DOHH2 (cell line): Measurements from ENCODE around the gene B3GNT8.

Experiments used
- H3F3A ChIP-seq: fragments of 200-600 bp; sonication (generic), shearing (Covaris generic); 2 replicates; pipeline ENCODE4 v1.6.0; 2016; ENCODE audit warnings: antibody characterized with exemption, mild to moderate bottlenecking; ENCODE audit not compliant: control insufficient read depth, insufficient read depth
- H3K27ac ChIP-seq: fragments of 200-600 bp; sonication (generic); 2 replicates; pipeline ENCODE4 v1.5.1; 2014; ENCODE audit warnings: low read depth, mild to moderate bottlenecking, low read length, moderate library complexity
- H3K27me3 ChIP-seq: fragments of 200-600 bp; sonication (generic); 2 replicates; pipeline ENCODE4 v1.6.1; 2014; ENCODE audit warnings: mild to moderate bottlenecking, low read length, mixed read lengths; ENCODE audit not compliant: control insufficient read depth
- H3K36me3 ChIP-seq: fragments of 200-600 bp; sonication (generic); 2 replicates; pipeline ENCODE4 v1.6.1; 2014; ENCODE audit warnings: mild to moderate bottlenecking, low read length, moderate library complexity, mixed read lengths; ENCODE audit not compliant: control insufficient read depth
- H3K4me1 ChIP-seq: fragments of 200-600 bp; sonication (generic); 2 replicates; pipeline ENCODE4 v1.6.1; 2014; ENCODE audit warnings: mild to moderate bottlenecking, low read length, mixed read lengths; ENCODE audit not compliant: control insufficient read depth
- H3K4me2 ChIP-seq: fragments of 200-600 bp; sonication (generic); 2 replicates; pipeline ENCODE4 v1.6.0; 2014; ENCODE audit warnings: mild to moderate bottlenecking, low read length, moderate library complexity
- H3K4me3 ChIP-seq: fragments of 200-600 bp; sonication (generic); 2 replicates; pipeline ENCODE4 v1.5.1; 2014; ENCODE audit warnings: mild to moderate bottlenecking, low read length, mixed read lengths
- H3K79me2 ChIP-seq: fragments of 200-600 bp; sonication (generic); 2 replicates; pipeline ENCODE4 v1.6.1; 2014; ENCODE audit warnings: mild to moderate bottlenecking, low read length, mixed read lengths; ENCODE audit not compliant: control insufficient read depth
- H3K9me2 ChIP-seq: fragments of 200-600 bp; sonication (generic); replicated peaks from 2 replicates; pipeline ENCODE4 v1.6.1; 2014; ENCODE audit warnings: mild to moderate bottlenecking, low read length, mixed read lengths; ENCODE audit not compliant: control insufficient read depth
- H3K9me3 ChIP-seq: fragments of 200-600 bp; sonication (generic); 2 replicates; pipeline ENCODE4 v1.6.1; 2014; ENCODE audit warnings: antibody characterized with exemption, low read length, mixed read lengths; ENCODE audit not compliant: control insufficient read depth, insufficient read depth
- H4K20me1 ChIP-seq: fragments of 200-600 bp; sonication (generic); 2 replicates; pipeline ENCODE4 v1.6.0; 2014; ENCODE audit warnings: low read depth, mild to moderate bottlenecking, antibody characterized with exemption, low read length, moderate library complexity; ENCODE audit not compliant: control insufficient read depth, insufficient read depth
- EZH2phosphoT487 ChIP-seq: fragments of 200-600 bp; sonication (generic); IDR thresholded peaks from 2 replicates; pipeline ENCODE4 v1.6.1; 2017; ENCODE audit warnings: borderline replicate concordance, mild to moderate bottlenecking, antibody characterized with exemption, low read length, moderate library complexity, mixed read lengths
- TF ChIP-seq, protein P1 (sequence below): fragments of 200-600 bp; sonication (generic); IDR thresholded peaks from one replicate; pipeline ENCODE4 v1.5.1; 2014; ENCODE audit warnings: antibody characterized with exemption, mild to moderate bottlenecking, low read depth, low read length; ENCODE audit not compliant: poor library complexity, severe bottlenecking

B3GNT8 gene

DNA sequence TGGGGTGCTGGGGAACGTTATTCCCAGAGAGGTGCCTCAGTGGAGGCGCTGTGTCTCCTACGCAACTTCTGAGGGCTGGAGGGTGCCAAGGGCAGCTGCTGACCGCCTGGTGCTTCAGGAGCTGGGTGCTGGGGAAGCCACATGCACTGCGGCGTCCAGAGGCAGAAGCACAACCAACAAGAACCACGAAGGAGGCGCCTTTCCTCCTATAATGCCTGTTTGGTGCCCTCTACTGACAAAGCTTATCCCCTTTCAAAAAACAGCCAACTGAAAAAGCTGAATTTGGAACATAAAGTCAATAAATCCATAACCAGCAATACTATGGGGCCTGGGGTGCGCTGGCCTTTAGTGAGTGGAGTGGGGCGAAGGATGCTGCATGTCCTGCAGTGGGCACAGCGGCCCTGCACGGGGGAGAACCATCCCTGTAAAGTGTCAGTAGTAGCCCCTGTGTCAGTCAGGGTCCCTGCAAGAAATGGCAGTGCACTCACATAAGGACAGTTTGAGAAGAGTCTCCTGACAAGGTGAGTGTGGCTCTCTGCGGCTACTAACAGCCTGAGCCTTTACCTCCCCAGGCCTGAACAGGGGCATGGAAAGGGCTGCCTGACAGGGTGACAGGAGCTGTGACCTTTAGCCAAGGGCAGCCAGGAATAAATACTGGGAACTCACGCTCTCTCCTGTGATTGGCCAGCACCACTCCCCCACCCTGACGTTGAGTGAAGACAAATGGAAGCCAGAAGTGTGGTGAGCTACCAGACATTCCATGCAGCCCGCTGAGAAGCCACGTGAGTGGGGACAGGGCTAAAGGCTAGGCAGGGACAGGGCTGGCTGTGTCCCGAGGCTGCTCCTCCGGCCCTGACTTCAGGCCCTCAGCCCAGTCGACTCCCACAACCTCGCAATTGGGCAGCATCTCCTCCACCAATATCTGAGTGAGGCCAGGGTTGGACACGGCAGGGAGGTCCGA is 4.5 kb upstream of the B3GNT8 start:
- Histone ChIP-seq H3F3A (no peaks in the 10 kb centered on the region), H3K27me3 (no peaks in the 10 kb centered on the region), H3K4me1 (peaks cover 17% of the 10 kb centered on the region), H3K9me2 (no peaks in the 10 kb centered on the region), H3K9me3 (no peaks in the 10 kb centered on the region), H3K4me2 (no peak overlapping the region), H3K36me3 (peaks cover 34% of the 10 kb centered on the region), H4K20me1 (no peaks in the 10 kb centered on the region), H3K4me3 (no peak overlapping the region), H3K79me2 (0 out of 2 replicates have a peak, but pooled peaks cover 3% of the 10 kb centered on the region), H3K27ac (no peak overlapping the region)
- no peak for TF ChIP-seq EZH2phosphoT487
- TF ChIP-seq, protein P1, sequence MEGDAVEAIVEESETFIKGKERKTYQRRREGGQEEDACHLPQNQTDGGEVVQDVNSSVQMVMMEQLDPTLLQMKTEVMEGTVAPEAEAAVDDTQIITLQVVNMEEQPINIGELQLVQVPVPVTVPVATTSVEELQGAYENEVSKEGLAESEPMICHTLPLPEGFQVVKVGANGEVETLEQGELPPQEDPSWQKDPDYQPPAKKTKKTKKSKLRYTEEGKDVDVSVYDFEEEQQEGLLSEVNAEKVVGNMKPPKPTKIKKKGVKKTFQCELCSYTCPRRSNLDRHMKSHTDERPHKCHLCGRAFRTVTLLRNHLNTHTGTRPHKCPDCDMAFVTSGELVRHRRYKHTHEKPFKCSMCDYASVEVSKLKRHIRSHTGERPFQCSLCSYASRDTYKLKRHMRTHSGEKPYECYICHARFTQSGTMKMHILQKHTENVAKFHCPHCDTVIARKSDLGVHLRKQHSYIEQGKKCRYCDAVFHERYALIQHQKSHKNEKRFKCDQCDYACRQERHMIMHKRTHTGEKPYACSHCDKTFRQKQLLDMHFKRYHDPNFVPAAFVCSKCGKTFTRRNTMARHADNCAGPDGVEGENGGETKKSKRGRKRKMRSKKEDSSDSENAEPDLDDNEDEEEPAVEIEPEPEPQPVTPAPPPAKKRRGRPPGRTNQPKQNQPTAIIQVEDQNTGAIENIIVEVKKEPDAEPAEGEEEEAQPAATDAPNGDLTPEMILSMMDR, result peak; percentile 44

DNA sequence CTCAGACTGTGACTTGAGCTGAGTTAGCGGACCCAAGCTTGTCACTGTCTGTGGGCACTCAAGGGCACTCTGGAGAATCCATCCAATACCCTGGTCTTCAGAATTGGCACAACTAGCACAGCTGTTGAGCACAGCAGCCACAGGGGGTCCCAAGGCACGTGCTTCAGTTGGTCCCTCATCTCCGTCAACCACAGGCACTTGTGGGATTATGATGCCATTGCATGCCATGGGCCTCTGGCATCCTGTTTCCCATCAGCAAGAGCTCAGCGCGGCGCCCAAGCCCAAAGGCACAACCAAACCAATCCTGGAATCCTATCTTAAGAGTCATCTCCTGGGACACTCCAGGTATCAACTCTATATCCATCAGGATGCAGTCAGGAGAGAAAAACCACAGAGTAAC is 3.7 kb upstream of the B3GNT8 start:
- H3K4me3 ChIP-seq, result no peak overlapping the region
- H3K9me3 ChIP-seq, result no peaks in the 10 kb centered on the region
- H3K27ac ChIP-seq, result no peak overlapping the region
- H3K9me2 ChIP-seq, result no peaks in the 10 kb centered on the region
- H3K4me2 ChIP-seq, result no peak overlapping the region
- H3K27me3 ChIP-seq, result no peaks in the 10 kb centered on the region
- H3K79me2 ChIP-seq, result no peaks in the 10 kb centered on the region
- TF ChIP-seq EZH2phosphoT487, result no peak
- peaks cover 17% of the 10 kb centered on the region for H3K4me1 ChIP-seq
- no peaks in the 10 kb centered on the region for H4K20me1 ChIP-seq
- H3K36me3 ChIP-seq, result peaks cover 28% of the 10 kb centered on the region
- H3F3A ChIP-seq, result no peaks in the 10 kb centered on the region

DNA sequence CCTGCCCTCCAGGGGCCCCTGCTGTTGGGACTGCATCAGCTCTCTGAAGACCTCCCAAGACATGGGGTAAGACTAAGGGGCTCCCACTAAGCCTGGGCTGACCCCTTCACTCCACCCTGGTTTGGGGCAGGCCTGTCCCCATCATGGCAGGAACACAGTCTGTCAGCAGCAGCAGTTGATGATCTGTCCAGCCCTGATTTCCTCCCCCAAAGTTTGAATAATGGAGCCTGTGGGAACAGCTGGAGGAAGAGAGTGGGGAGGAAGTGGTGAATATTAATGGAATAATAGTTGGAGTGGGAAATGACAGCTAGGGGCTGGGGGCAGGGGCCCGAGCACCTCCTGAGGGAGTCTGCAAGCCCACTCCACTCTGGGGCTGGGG is 1.3 kb upstream of the B3GNT8 start:
- TF ChIP-seq EZH2phosphoT487, result no peak
- TF ChIP-seq, protein P1, result no peak
- H3K4me2 ChIP-seq, result peak overlapping the region; percentile 19; the same call in 1 of the 2 replicates
- H3K27ac ChIP-seq, result no peak overlapping the region
- H3K9me3 ChIP-seq, result no peaks in the 10 kb centered on the region
- no peaks in the 10 kb centered on the region for H3K79me2 ChIP-seq
- H3K4me1 ChIP-seq, result peaks cover 17% of the 10 kb centered on the region
- peaks cover 31% of the 10 kb centered on the region for H3K36me3 ChIP-seq
- H3K9me2 ChIP-seq, result no peaks in the 10 kb centered on the region
- no peaks in the 10 kb centered on the region for H3K27me3 ChIP-seq
- no peak overlapping the region for H3K4me3 ChIP-seq
- no peaks in the 10 kb centered on the region for H4K20me1 ChIP-seq
- H3F3A ChIP-seq, result no peaks in the 10 kb centered on the region
